Fibroblast of the conjunctiva (primary cell): ENCODE measurements around the gene SULT1B1.

Experiments used
- DNase-seq: peaks from one replicate; pipeline ENCODE4 v3.0.0-alpha.2; 2010; ENCODE audit warnings: low read depth

Gene SULT1B1

GRCh38 chr4:69697536-69698242 lies 62.7 kb downstream of the SULT1B1 start:
- no peak for DNase-seq

- DNase-seq, result peak; percentile 41
Measured at GRCh38 chr4:69689599-69689998, 70.8 kb downstream of the SULT1B1 start.

GRCh38 chr4:69684804-69685203 lies 75.6 kb downstream of the SULT1B1 start:
- no peak for DNase-seq
